ENCODE measurements around the gene TIMM21.
A peak's percentile ranks its signal among the peaks of the same experiment; 100 is the strongest.

Gene TIMM21, protein sequence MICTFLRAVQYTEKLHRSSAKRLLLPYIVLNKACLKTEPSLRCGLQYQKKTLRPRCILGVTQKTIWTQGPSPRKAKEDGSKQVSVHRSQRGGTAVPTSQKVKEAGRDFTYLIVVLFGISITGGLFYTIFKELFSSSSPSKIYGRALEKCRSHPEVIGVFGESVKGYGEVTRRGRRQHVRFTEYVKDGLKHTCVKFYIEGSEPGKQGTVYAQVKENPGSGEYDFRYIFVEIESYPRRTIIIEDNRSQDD

DNA sequence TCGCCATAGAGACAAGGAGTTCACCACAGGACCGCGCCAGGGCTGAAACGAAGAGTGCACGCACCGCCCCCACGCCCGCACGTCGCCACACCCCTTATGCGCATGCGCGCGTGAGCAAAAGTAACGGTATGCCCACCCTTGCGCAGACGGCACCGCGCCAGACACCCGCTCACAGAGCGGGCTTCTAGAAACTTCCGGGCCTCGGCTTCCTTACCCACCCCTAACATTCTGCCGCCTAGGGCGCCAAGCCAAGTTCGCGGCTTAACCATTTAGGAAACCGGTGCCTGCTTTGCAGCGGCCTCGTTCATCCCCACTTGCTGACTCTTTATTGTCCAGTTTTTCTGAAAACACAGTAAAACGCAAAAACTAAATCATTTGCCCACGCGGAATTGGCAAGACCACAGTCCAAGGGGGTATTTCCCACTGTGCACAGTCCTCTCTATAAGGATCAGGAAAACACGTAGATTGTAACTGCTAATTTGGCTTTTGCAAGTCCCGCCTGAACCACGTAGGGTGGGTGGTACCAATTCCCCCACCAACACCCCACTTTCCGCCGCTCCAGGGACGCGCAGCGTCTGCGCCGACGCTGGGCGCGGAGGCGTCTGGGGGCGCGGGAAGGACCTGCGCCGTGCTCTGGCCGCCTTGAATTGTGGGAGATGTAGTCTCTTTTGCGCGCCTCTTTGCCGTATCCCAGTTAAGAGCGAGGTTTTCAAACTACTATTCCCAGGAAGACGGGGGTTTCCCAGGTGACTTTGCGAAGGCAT, at the start of gene TIMM21, which contains the start of gene FBXO15:
Gene TIMM21, plus strand, starts transcription at position 745 of the 764 bp plus-strand sequence. CDS start 286 bp downstream, outside the sequence.
Gene FBXO15, minus strand, starts transcription at position 56 of the 764 bp plus-strand sequence. Its CDS starts 49 bp downstream, at position 7.
- DNase-seq, result peak; percentile 67

DNA sequence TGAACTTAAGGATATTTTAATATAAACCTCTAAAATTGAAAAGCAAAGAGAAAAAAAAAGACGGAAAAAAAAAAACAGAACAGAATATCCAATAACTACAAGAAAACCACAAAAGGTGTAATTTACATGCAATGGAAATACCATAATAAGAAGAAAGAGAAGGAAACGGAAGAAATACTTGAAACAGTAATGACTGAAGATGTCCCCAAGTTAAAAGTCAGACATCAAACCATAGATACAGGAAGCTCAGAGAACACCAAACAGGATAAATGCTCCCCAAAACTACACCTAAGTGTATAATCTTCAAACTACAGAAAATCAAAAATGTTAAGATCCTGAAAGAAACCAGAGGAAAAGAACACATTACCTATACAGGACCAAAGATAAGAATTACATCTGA, 39.9 kb upstream of the TIMM21 start:
- DNase-seq, result no peak

DNA sequence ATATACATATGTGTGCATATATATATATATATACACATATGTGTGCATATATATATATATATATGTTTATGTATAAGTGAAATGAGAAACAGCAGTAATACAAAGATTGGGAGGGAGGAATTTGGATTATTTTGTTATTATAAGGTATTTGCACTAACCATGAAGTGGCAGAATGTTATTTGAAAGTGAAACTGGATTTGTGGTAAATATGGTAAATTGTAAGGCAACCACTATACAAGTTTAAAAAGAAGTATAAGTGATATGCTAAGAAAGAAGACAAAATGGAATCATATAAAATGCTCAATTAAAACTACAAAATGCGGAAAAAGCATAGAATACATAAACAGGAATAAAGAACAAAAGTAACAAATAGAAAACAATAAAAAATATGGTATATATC, 38.2 kb upstream of the TIMM21 start:
- DNase-seq, result no peak

DNA sequence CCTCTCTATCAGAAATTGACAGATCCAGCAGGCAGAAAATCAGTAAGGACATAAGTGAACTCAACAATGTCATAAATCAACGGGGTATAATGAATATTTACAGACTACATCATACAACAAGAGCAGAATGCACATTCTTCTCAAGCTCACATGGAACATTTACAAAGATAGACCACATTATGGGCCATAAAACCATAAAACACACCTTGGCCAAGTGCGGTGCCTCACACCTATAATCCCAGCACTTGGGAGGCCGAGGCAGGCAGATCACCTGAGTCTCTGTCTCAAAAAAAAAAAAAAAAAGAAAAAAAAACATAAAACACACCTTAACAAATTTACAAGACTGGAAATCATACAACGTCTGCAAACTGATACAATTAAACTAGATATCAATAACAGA, 37.3 kb upstream of the TIMM21 start:
- no peak for DNase-seq

DNA sequence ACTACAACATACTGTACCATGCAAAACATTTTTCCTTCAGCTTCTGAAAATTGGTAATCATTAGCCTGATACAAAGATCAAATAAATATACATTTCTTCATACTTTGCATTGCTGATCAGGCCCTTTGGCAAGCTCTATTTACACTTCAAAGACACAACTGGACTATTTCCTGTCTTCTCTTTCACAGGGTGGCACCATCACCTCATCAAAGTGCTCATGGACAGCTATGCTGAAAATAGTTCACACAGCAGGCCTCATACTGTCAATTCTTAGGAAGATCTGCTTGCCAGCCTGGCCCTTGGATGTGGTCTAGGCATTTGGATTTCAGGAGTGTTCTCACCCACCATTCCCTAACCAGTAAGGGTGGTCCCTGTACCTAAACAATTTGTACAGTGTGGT, 34.6 kb upstream of the TIMM21 start:
- no peak for DNase-seq

DNA sequence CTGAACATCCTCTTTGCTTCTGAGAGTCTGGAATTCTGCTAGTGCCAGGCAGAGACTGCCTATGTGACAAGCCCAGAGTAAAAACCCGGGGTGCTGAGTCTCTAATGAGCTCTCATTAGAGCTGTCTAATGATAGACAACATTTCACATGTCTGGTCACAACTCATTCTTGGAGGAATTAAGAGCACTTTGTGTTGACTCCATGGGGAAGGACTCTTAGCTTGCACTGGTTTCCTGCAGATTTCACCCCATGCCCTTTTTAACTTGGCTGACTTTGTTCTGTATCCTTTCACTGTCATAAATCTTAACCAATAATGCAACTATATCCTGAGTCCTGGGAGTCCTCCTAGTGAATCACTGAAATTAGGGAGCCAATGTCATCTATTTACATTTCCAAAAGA, 34.2 kb upstream of the TIMM21 start:
- DNase-seq, result no peak

DNA sequence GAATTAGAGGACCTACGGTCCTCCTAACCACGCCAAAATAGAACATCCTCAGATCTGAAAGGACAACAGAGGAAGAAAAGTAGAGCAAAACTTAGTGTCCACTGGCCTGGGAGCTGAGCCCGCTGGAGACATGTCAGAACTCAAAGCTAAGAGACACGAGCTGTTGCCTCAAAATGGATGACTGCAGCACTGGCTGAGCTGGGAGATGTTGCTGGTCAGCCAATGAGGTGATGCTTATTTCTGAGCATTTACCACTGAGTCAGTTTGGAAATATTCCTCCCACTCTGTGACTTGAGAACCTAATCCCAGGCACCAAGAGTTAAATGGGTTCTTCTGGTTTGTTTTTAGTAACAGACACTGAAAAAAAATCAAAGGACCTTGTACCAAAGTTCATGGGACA, 33.3 kb upstream of the TIMM21 start:
- DNase-seq, result no peak

DNA sequence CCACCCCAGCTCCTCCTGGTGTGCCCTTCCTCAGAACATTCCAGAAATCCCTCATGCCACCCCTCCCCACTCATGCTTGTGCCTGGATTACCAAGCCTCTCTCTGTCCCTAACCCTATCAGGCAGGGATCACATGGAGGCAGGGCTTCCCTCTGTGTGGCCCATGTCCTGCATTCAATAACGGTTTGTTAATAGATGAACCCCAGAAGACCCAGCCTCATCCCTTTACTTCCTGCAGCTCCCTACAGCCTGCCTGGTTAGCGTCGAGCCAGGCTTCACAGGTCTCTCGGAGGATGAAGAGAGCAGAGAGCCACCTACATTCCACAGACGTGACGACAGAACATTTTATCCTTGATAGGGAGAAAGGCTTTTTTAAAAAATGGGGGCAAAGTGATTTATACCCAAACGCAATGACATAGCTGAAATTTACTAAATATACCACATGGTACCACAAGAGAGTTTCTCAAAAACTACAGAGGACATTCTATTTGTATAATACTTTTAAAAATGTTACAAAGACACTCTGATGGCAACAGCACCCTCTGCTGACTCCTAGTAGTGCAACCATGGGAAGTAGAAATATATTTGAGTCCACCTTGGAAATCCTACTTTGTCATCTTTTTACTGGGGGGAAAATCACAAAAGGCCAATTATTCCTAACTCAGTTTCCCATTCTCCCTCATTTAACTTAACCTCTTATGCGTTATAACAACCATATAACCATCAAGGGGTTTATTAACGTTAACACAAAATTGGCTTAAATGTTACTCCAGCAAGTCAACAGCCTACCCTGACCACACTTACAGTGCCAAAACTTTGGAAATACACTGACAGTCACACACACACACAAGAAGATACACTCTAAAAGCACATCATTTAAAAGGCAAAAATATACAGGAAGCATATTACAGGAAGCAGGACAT, 31.4 kb upstream of the TIMM21 start:
- no peak for DNase-seq

DNA sequence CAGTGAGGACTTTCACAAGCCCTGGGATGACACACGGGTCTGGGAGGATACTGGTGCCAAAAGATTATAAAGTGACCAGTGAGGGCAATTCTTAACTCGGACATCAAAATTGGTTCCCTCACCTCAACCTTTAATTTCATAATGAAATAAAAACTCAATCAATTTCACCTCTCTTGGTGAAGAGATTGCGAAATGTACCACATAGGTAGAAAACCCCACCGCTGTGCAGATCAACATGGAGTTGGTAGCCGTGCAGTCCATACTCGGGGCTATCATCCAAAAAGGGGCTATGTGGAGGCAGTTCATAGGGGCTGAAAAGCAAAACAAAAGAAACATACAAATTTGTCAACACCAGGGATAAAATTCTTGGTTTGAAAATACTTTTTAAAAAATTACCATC, 25.1 kb upstream of the TIMM21 start:
- no peak for DNase-seq

DNA sequence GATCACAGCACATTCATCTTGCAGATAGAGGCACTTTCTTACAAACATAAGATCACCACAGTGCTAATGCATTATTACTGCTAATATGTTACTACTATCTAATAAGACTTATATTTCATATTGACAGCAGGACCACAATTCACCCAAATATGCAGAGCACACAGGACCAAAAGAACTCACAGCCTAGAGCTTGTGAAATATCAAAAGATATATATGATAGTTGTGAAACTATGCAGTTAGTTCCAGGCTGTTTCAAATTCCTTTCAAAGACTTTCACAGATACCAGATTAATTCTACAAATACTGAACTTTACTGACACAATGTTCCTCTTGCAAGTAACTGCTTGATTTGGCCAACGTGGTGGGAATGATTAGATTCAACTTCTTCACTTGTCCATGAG, 23.7 kb upstream of the TIMM21 start:
- no peak for DNase-seq

DNA sequence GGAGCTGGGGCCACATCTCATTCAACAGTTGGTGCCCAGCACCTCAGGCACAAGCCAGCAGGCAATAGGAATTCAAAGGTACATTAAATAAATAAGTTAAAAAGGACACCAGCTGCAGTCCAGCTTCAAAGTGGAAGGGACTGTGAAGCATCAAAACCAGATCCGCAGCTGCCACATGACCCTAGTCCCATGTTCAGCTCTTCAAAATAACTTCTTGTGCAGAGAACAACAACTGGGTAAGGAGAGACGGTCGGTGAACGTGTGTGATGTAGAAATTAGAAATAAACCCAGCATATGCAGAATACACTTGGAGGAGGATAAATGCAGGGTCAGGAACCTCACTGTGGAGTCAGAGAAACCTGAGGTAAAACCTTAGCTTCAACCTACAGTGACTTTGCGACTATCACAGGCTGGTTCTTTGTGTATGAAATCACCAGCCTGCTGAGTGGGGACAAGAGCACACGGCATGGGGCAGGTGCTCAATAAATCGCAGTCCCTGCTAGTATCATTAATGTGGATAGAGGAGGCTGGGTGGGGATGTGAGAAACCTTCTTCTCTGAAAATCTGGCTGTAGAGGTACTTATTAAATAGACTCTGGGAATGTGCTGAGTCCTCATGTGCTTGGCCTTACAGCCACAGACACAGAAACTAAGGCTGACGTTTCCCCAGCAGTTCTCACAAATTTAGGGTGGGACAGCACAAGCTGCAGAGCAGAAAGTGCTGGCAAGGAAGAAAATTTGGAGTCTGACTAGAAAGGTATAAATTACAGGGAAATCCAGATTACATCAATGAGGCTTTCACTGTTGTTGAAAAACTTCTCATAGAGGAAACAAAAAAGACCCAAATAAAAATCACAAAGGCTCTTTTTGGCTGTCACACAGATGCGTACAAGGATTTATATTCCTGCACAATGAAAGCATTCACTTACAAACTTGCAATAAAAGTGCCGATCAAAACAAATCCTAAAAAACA, 21.4 kb upstream of the TIMM21 start:
- no peak for DNase-seq

DNA sequence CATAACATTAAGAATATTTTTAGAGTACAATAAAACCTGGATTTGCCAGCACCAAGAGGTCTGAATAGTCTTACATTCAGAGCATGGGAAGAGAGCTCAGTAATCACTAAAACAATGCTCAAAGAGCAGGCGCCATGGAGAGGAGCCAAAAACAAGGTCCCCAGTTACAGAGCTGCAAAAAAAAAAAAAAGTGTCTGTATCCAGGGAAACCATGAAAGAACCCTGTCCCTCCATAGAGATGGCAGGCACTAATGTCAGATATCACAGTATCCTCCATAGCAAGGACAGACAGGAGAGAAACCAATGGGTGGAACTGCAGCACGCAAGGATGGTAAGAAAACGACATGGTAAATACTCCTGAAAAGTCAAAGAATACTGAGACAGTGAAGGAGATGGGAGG, 20.2 kb upstream of the TIMM21 start:
- no peak for DNase-seq

DNA sequence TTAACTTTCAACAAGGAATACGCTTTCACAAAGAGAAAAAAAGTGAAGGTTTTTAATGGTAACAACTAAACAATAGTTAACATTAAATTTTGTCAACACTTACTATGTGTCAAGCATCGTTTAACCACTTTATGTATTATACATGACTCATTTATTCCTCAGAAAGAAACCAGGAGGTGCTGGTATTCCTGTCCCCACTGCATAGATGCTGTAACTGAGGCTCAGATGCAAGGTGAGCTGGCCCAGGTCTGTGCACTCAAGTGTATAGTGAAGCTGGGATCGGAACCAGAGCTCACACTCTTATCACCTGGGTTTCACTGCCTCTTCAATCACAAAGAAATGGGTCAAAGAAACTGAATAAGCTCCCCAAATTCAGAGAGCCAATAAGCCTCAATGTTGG, 17.2 kb upstream of the TIMM21 start:
- no peak for DNase-seq

DNA sequence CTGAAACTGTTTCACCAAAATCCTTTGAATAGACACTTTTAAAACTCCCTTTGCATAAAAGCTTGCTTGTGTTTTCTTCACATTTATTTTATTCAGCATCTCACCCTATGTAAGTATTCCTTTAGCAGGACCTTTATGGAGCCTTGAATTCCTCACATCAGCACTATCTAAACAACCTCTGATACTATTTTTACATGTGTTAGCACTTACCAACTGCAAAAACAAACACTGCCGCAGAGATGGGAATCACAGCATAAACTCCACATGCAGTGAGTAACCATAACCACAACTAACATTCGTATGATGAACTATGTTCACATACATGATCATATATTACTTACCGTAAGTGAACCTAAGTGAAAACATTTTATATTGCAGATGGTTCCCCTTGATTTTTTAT, 16.1 kb upstream of the TIMM21 start:
- DNase-seq, result no peak

DNA sequence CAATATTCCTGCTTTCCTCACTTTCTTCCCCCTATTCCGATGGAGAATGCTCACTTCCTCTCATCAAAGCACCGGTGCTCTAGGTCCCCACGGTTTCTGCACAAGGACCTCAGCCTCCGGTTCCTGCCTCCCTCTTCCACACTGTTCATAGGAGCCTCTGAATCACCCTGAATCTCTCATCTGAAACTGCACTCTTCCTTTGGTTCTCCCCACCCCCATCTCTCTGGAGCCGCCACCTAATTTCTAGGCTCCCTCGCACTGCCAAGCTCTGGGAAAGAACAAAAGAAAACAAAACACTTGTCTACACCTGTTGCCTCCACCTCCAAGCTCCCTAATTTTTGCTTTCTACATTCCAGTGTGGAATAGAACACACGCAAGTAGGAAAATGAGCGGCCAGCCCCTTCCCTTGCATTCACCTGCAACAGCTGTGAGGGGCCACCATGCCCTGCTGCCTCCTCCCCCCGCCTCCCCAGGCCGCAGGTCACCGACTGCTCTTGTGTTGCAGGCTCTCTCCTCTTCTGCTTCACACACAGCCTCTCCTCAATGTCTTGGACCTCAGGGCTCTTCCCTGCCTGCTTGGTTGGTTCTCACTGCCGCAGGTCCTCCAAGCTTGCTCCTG, 10.3 kb upstream of the TIMM21 start:
- no peak for DNase-seq

DNA sequence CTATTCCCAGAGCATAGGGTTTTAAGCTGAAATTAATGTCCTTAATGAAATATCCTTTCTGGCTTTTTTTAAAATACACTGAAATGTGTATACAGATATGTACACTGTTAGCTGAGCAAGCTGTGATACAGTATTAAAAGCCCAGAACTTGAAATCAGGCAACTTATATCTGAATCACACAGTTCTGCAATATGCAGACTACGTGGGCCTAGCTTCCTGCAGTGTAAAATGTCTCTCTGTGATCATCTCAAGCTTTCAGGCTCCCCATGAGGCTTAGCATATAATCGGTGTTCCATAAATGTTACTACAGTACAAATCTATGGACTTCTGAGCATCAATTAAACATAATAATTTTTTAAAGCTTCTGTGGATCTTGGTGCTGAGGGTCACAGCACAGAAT, 8.9 kb upstream of the TIMM21 start:
- DNase-seq, result no peak

DNA sequence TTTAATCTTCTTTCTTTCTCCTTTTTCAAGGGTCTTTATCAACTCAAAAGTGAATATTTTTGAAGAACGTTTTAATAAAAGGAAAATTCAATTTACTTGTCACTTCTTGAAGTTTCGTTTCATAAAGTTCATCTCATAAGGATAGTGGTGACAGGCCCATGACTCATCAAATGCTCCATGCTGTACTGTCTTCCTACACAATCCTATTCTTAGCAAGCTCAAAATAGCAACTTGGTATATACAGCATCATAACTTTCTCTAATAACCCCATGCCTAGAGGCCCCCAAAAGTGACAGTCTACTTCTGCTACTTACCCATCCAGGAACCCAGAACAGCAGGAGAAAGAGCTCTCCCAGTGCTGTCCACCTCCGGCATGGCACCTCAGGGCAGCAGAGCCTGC, 8.4 kb upstream of the TIMM21 start:
- no peak for DNase-seq

DNA sequence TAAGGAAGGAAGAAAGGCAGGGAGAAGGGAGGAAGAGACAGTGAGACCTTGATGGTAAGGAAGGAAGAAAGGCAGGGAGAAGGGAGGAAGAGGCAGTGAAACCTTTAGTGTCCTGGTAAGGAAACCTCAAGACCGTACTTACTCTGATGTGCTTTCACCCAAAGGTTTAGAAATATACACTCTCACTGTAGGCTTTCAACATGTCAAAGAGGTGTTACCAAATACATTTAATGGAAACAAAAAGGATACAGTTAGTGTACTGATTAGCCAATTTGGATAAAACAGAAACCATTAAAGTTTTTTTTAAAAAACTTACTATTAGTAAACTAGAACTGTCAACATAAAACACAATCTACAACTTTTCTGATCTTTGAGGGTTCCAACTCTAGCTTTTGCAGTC, 7.7 kb upstream of the TIMM21 start:
- no peak for DNase-seq

DNA sequence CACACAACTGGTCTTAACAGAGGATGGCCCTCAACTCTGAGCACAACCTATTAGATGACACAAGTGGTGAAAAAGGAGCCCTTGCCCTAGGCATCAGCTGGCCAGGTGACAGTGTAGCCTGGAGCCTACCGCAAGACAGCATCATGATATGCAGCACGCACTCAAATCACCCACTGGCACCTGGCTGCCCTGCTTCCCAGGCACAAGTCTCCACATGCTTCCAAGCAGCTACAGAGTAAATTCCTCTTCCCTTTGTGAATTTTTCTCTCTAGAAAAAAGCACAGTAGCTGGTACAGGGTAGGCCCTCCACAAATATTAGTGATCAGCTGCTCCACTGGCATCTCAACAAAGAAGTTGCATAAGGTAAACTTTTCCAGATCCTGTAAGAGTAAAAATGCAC, 6.7 kb upstream of the TIMM21 start:
- DNase-seq, result no peak

DNA sequence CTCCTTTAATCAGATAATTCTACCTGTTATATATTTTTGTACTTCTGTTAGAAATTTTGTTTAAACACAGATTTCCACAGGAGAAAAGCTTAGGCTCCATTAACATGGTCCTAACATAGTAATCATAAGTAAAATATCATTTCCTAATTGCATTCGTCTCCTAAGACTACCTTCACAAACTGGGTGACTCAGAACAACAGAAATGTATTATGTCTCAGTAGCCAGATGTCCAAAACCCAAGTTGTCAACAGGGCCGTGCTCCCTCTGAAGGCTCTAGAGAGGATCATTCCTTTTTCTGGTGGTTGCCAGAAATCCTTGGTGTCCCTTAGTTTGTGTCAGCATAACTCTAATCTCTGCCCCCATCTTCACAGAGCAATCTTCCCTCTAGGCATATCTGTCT, 6.1 kb upstream of the TIMM21 start:
- DNase-seq, result no peak

DNA sequence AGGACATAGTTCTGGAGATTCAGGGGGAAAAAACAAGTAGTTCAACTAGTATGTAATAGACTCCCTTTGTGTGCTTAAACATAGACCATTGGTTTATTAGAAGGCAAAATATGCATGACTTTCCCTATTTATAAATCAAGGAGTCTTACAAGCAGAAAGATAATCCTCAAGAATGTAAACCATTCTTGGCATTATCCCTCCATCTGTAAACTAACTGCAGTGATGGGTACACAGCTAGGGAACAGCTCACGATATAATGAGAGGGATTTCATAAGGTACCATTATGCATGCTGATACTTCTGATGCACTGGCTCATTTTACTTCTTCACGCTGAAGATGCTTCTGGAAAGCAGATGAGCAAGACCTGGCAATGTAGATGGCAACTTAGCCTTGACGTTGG, 1.6 kb upstream of the TIMM21 start:
- no peak for DNase-seq

DNA sequence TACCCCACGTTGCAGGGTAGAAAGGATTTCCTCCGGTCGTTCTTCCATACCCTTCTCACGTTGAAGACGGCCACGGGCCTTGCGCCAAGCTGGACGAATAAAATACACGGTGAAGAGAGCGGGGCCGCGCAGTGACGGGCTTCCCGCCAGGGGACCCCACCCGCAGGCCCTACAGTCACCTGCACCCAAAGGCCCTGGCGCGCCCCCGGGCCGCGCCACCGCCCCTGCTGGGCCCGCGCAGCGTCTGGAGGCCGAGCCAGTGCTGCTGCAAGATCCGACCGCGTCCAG, 888 bp upstream of the TIMM21 start:
- no peak for DNase-seq
